MCF 10A (cell line): ENCODE data around the gene EIF4B. TPM values are rescaled to one million over a fixed set of nuclear protein-coding genes. Genes with fewer than 3 reads are reported as not detected.
A peak's percentile ranks its signal among the peaks of the same experiment; 100 is the strongest.
"Not testable (repeated sequence)": the region's sequence is repeated elsewhere in the genome, so short reads cannot be mapped to it uniquely, and the experiment has no call there.

ENCODE experiments used
- BruUV-seq: library from RNA; stranded (reverse); fragments of 400-500 nt; replicated peaks from 2 replicates; lab custom pipeline; 2021; lab: Mats Ljungman, UMichigan
- CTCF ChIA-PET: fragments of 300-600 bp; sonication (Branson Sonifier 250); formaldehyde crosslinking; extraction: SDS; loops from one replicate; lab custom pipeline; 2021; ENCODE audit warnings: antibody characterized with exemption, inconsistent platforms; lab: Yijun Ruan, JAX
- POLR2A ChIA-PET: fragments of 300-600, 350-650 bp; sonication (Branson Sonifier 250); formaldehyde crosslinking; extraction: SDS; loops from one replicate; lab custom pipeline; 2020; ENCODE audit warnings: antibody characterized with exemption, inconsistent platforms; lab: Yijun Ruan, JAX
- DNase-seq: peaks from one replicate; pipeline ENCODE4 v3.0.0-alpha.2; 2018; ENCODE audit not compliant: unreplicated experiment
- H3K27ac Mint-ChIP-seq: one replicate; pipeline ENCODE4 v1.8.0; 2022; ENCODE audit warnings: mild to moderate bottlenecking, low read depth, mixed read lengths; ENCODE audit not compliant: unreplicated experiment
- H3K27me3 Mint-ChIP-seq: one replicate; pipeline ENCODE4 v1.8.0; 2022; ENCODE audit warnings: mixed read lengths; ENCODE audit not compliant: insufficient read depth, unreplicated experiment
- H3K36me3 Mint-ChIP-seq: one replicate; pipeline ENCODE4 v1.8.0; 2022; ENCODE audit warnings: mild to moderate bottlenecking, moderate library complexity, mixed read lengths; ENCODE audit not compliant: insufficient read depth, unreplicated experiment
- H3K4me1 Mint-ChIP-seq: one replicate; pipeline ENCODE4 v1.8.0; 2022; ENCODE audit warnings: mixed read lengths; ENCODE audit not compliant: insufficient read depth, unreplicated experiment
- H3K4me3 Mint-ChIP-seq: one replicate; pipeline ENCODE4 v1.8.0; 2022; ENCODE audit warnings: mild to moderate bottlenecking, moderate library complexity, mixed read lengths; ENCODE audit not compliant: unreplicated experiment
- H3K9me3 Mint-ChIP-seq: one replicate; pipeline ENCODE4 v1.8.0; 2022; ENCODE audit warnings: mixed read lengths; ENCODE audit not compliant: unreplicated experiment
- CTCF ChIP-seq: fragments of 200-600 bp; IDR thresholded peaks from one replicate; pipeline ENCODE4 v1.8.0; 2022; ENCODE audit warnings: antibody characterized with exemption, mild to moderate bottlenecking; ENCODE audit not compliant: unreplicated experiment
- intact Hi-C: fragments of 100-400 bp; cut with micrococcal nuclease; formaldehyde crosslinking; loops from 2 replicates; pipeline ENCODE4 v1.14.1; 2022
- total RNA-seq: library from RNA; stranded (reverse); gene quantifications from 2 replicates; pipeline ENCODE4 v1.2.3, GENCODE V29; 2022

The EIF4B gene
- total RNA-seq, 1 experiment from 2014 or later = 658 TPM

- Mint-ChIP-seq H3K27ac (no peak overlapping the region), H3K4me3 (no peak overlapping the region), H3K9me3 (no peaks in the 10 kb centered on the region), H3K27me3 (no peaks in the 10 kb centered on the region), H3K4me1 (peaks cover 7% of the 10 kb centered on the region), H3K36me3 (peaks cover 12% of the 10 kb centered on the region)
- intact Hi-C loops = loop anchor here (1.0 to 10.0 kb wide), 4 partner anchors 96 to 824 kb away; partner anchors contain the start of gene KRT84
- TF ChIP-seq CTCF = peak; percentile 95
- DNase-seq = peak; percentile 96
- ChIA-PET POLR2A (interaction anchor here (0.7 to 2.4 kb wide), 14 partner anchors 9 to 848 kb away, joined by 3 to 23 read pairs (median 4); partner anchors contain the start of genes EIF4B, KRT18 and KRT8), CTCF (interaction anchor here (0.5 to 12.6 kb wide), 72 partner anchors 9 to 1013 kb away, joined by 3 to 747 read pairs (median 4); partner anchors contain the start of genes EIF4B, KRT18 and KRT8)
- no TSS peak for BruUV-seq
Measured at GRCh38 chr12:52980650-52981423, 25.4 kb upstream of the EIF4B start.

GRCh38 chr12:52984136-52984535 lies 22.1 kb upstream of the EIF4B start:
- no peaks in the 10 kb centered on the region for H3K27me3 Mint-ChIP-seq
- H3K4me3 Mint-ChIP-seq = no peak overlapping the region
- no peak for DNase-seq
- no peaks in the 10 kb centered on the region for H3K4me1 Mint-ChIP-seq
- no peaks in the 10 kb centered on the region for H3K9me3 Mint-ChIP-seq
- CTCF ChIA-PET = interaction anchor here (0.5 to 12.6 kb wide), 2 partner anchors 37 to 95 kb away, joined by 4 to 747 read pairs; no protein-coding TSS in a partner anchor
- H3K27ac Mint-ChIP-seq = no peak overlapping the region
- peaks cover 6% of the 10 kb centered on the region for H3K36me3 Mint-ChIP-seq
- intact Hi-C loops = loop anchor here (5.0 to 10.0 kb wide), 2 partner anchors 599 to 827 kb away; partner anchors contain the start of gene KRT84
- BruUV-seq = no TSS peak
- POLR2A ChIA-PET = no interaction called here
- peak; percentile 24 for TF ChIP-seq CTCF

GRCh38 chr12:52988898-52989297 lies 17.4 kb upstream of the EIF4B start:
- H3K9me3 Mint-ChIP-seq = no peaks in the 10 kb centered on the region
- H3K4me1 Mint-ChIP-seq = peaks cover 8% of the 10 kb centered on the region
- no peak overlapping the region for H3K27ac Mint-ChIP-seq
- H3K36me3 Mint-ChIP-seq = no peaks in the 10 kb centered on the region
- intact Hi-C loops = loop anchor here (10.0 kb wide), 1 partner anchor 604 kb away; the partner anchor contains the start of gene KRT84
- H3K27me3 Mint-ChIP-seq = no peaks in the 10 kb centered on the region
- no TSS peak for BruUV-seq
- ChIA-PET CTCF (interaction anchor here (5.4 to 12.6 kb wide), 2 partner anchors 100 to 104 kb away, joined by 41 to 747 read pairs; no protein-coding TSS in a partner anchor), POLR2A (no interaction called here)
- TF ChIP-seq CTCF = no peak
- H3K4me3 Mint-ChIP-seq = no peak overlapping the region
- no peak for DNase-seq

- Mint-ChIP-seq H3K4me1 (peaks cover 8% of the 10 kb centered on the region), H3K9me3 (no peaks in the 10 kb centered on the region), H3K4me3 (no peak overlapping the region), H3K36me3 (no peaks in the 10 kb centered on the region), H3K27ac (no peak overlapping the region), H3K27me3 (no peaks in the 10 kb centered on the region)
- no peak for DNase-seq
- CTCF ChIA-PET = interaction anchor here (0.9 to 5.4 kb wide), 2 partner anchors 9 to 105 kb away, joined by 3 to 41 read pairs; no protein-coding TSS in a partner anchor
- intact Hi-C loops = no loop called here
- no peak for TF ChIP-seq CTCF
- POLR2A ChIA-PET = no interaction called here
- no TSS peak for BruUV-seq
Measured at GRCh38 chr12:52990206-52990605, 16.1 kb upstream of the EIF4B start.

- H3K27me3 Mint-ChIP-seq, H3K36me3 Mint-ChIP-seq, DNase-seq, H3K9me3 Mint-ChIP-seq, H3K4me1 Mint-ChIP-seq, intact Hi-C loops, BruUV-seq, H3K27ac Mint-ChIP-seq, H3K4me3 Mint-ChIP-seq: not testable (repeated sequence)
- CTCF ChIA-PET = interaction anchor here (0.5 to 5.4 kb wide), 9 partner anchors 9 to 1015 kb away, joined by 3 to 41 read pairs (median 3); partner anchors contain the start of gene KRT6A
- POLR2A ChIA-PET = interaction anchor here (1.0 to 2.0 kb wide), 5 partner anchors 13 to 118 kb away, joined by 3 to 16 read pairs (median 3); partner anchors contain the start of gene EIF4B
Measured at GRCh38 chr12:52992240-52992639, 14.0 kb upstream of the EIF4B start.
